Omental fat pad (tissue), 4 donors: Measurements from ENCODE around the gene SERPINA5. TPM values are rescaled to one million over a fixed set of nuclear protein-coding genes. Genes with fewer than 3 reads are reported as not detected.

ENCODE experiments used
- ATAC-seq: fragments of 150-250 bp; one replicate; pipeline ENCODE4 v1.9.1; 2016; ENCODE audit warnings: mild to moderate bottlenecking, moderate library complexity; ENCODE audit not compliant: low FRiP score
- DNase-seq: peaks from one replicate; pipeline ENCODE4 v3.0.0-alpha.2; 2019; ENCODE audit warnings: low spot score
- CTCF ChIP-seq, 3 donors: fragments of 450-650 bp; IDR thresholded peaks; one replicate each; pipeline ENCODE4 v1.5.1; 2016 to 2017; ENCODE audit warnings: antibody characterized with exemption in 3 of 3, mild to moderate bottlenecking in 3 of 3, moderate library complexity in 2 of 3
- total RNA-seq, 4 donors: library from RNA; depleted of rRNA; stranded (reverse); fragments of >200 nt; gene quantifications; one replicate each; pipeline ENCODE4 v1.1.0, GENCODE V29; 2016

SERPINA5 gene
- total RNA-seq, 4 donors from 2014 or later, result 0.24 to 4.3 (median 0.48) TPM

- ATAC-seq (no peak), DNase-seq (no peak)
- no peak for TF ChIP-seq CTCF (IDR thresholded peaks at IDR 0.05)
These were observed 41.0 kb upstream of the SERPINA5 start for GRCh38 chr14:94540031-94540794.

GRCh38 chr14:94541234-94541975, 39.8 kb upstream of the SERPINA5 start:
- TF ChIP-seq CTCF (IDR thresholded peaks at IDR 0.05), result no peak
- ATAC-seq, result no peak
- DNase-seq, result no peak

- TF ChIP-seq CTCF (IDR thresholded peaks at IDR 0.05), result no peak
- ATAC-seq, result no peak
These were observed 39.0 kb upstream of the SERPINA5 start for GRCh38 chr14:94542111-94542810.

GRCh38 chr14:94542811-94543440, 38.3 kb upstream of the SERPINA5 start:
- no peak for TF ChIP-seq CTCF (IDR thresholded peaks at IDR 0.05)
- ATAC-seq, result no peak
- DNase-seq, result no peak

More at GRCh38 chr14:94542111-94542810, 39.0 kb upstream of the SERPINA5 start:
- no peak for DNase-seq

- DNase-seq (no peak), ATAC-seq (no peak)
- TF ChIP-seq CTCF (IDR thresholded peaks at IDR 0.05), result no peak
These were observed 37.6 kb upstream of the SERPINA5 start for GRCh38 chr14:94543449-94544124.

GRCh38 chr14:94544726-94545125, 36.5 kb upstream of the SERPINA5 start:
- DNase-seq, result no peak
- TF ChIP-seq CTCF (IDR thresholded peaks at IDR 0.05), result no peak
- ATAC-seq, result no peak
